IMR-90 (cell line): ENCODE data around the gene CPA4. TPM values are rescaled to one million over a fixed set of nuclear protein-coding genes. Genes with fewer than 3 reads are reported as not detected.

ENCODE experiments used
- ATAC-seq: fragments of 200-7000 bp; cut with Tn5 transposase; 2 replicates; pipeline ENCODE4 v1.9.1; 2020; ENCODE audit warnings: low read depth, mild to moderate bottlenecking, moderate library complexity
- BruUV-seq: library from RNA; stranded (reverse); fragments of 400-500 nt; replicated peaks from 2 replicates; lab custom pipeline; 2021; lab: Mats Ljungman, UMichigan
- CTCF ChIA-PET: fragments of 300-600 bp; formaldehyde crosslinking; extraction: SDS; loops from one replicate; lab custom pipeline; 2021; ENCODE audit warnings: antibody characterized with exemption; lab: Yijun Ruan, JAX
- POLR2A ChIA-PET: fragments of 300-600 bp; sonication (Branson Sonifier 250); formaldehyde crosslinking; loops from one replicate; lab custom pipeline; 2022; ENCODE audit warnings: antibody characterized with exemption; ENCODE audit not compliant: unreplicated experiment; lab: Charles Lee
- DNase-seq: peaks from one replicate; pipeline ENCODE4 v3.0.0; 2013
- H2AFZ ChIP-seq: replicated peaks from 2 replicates; pipeline ENCODE3; 2013; ENCODE audit warnings: low read length, mild to moderate bottlenecking; ENCODE audit not compliant: poor library complexity
- H2AK5ac ChIP-seq: 2 replicates; pipeline ENCODE4 v1.6.1; 2013; ENCODE audit warnings: low read depth, low read length, inconsistent platforms
- H2AK9ac ChIP-seq: replicated peaks from 2 replicates; pipeline ENCODE3; 2013; ENCODE audit warnings: mild to moderate bottlenecking, low read depth, low read length, moderate library complexity; ENCODE audit not compliant: poor library complexity
- H2BK120ac ChIP-seq: 2 replicates; pipeline ENCODE4 v1.6.1; 2013; ENCODE audit warnings: low read depth, low read length, inconsistent platforms
- H2BK15ac ChIP-seq: 3 replicates; pipeline ENCODE4 v1.6.1; 2013; ENCODE audit warnings: low read depth, low read length, inconsistent platforms
- H2BK20ac ChIP-seq: 2 replicates; pipeline ENCODE4 v1.6.1; 2013; ENCODE audit warnings: low read depth, mild to moderate bottlenecking, inconsistent platforms, low read length, moderate library complexity
- H2BK5ac ChIP-seq: 2 replicates; pipeline ENCODE4 v1.6.1; 2013; ENCODE audit warnings: mild to moderate bottlenecking, low read depth, low read length, inconsistent platforms; ENCODE audit not compliant: poor library complexity, severe bottlenecking
- H3K14ac ChIP-seq: replicated peaks from 2 replicates; pipeline ENCODE4 v1.6.1; 2013; ENCODE audit warnings: low read depth, low read length, inconsistent platforms
- H3K18ac ChIP-seq: 2 replicates; pipeline ENCODE4 v1.6.1; 2013; ENCODE audit warnings: low read depth, low read length, control low read depth
- H3K23ac ChIP-seq: 2 replicates; pipeline ENCODE4 v1.6.1; 2013; ENCODE audit warnings: low read depth, low read length, inconsistent platforms
- H3K27ac ChIP-seq: 2 replicates; pipeline ENCODE4 v1.5.1; 2013; ENCODE audit warnings: mild to moderate bottlenecking, control low read depth, low read length; ENCODE audit not compliant: insufficient read depth
- H3K27me3 ChIP-seq: 2 replicates; pipeline ENCODE4 v1.6.1; 2013; ENCODE audit warnings: low read length; ENCODE audit not compliant: control insufficient read depth, insufficient read depth
- H3K36me3 ChIP-seq: 2 replicates; pipeline ENCODE4 v1.6.1; 2013; ENCODE audit warnings: low read length, mixed read lengths; ENCODE audit not compliant: control insufficient read depth, insufficient read depth
- H3K4ac ChIP-seq: 2 replicates; pipeline ENCODE4 v1.6.1; 2013; ENCODE audit warnings: low read depth, low read length, inconsistent platforms
- H3K4me1 ChIP-seq: 2 replicates; pipeline ENCODE4 v1.6.1; 2013; ENCODE audit warnings: low read length, mixed read lengths; ENCODE audit not compliant: control insufficient read depth, insufficient read depth
- H3K4me2 ChIP-seq: 2 replicates; pipeline ENCODE4 v1.6.1; 2013; ENCODE audit warnings: low read depth, mild to moderate bottlenecking, control low read depth, low read length, moderate library complexity
- H3K4me3 ChIP-seq: 2 replicates; pipeline ENCODE4 v1.5.1; 2013; ENCODE audit warnings: low read depth, mild to moderate bottlenecking, control low read depth, low read length, moderate library complexity; ENCODE audit not compliant: insufficient read depth
- H3K56ac ChIP-seq: 2 replicates; pipeline ENCODE4 v1.6.1; 2013; ENCODE audit warnings: low read length, inconsistent platforms; ENCODE audit not compliant: insufficient read depth; ENCODE audit errors: extremely low read depth
- H3K79me1 ChIP-seq, 2 experiments: 2 replicates each; pipeline ENCODE4 v1.6.1; 2013; ENCODE audit warnings: low read length in 2 of 2, inconsistent platforms in 1 of 2, low read depth in 1 of 2
- H3K9ac ChIP-seq: 2 replicates; pipeline ENCODE4 v1.6.1; 2013; ENCODE audit warnings: low read depth, low read length, control low read depth
- H3K9me1 ChIP-seq: 2 replicates; pipeline ENCODE4 v1.6.1; 2013; ENCODE audit warnings: low read length, inconsistent platforms; ENCODE audit not compliant: insufficient read depth
- H3K9me3 ChIP-seq: 2 replicates; pipeline ENCODE4 v1.6.1; 2013; ENCODE audit warnings: low read length; ENCODE audit not compliant: control insufficient read depth, insufficient read depth
- H4K20me1 ChIP-seq: 2 replicates; pipeline ENCODE4 v1.6.1; 2013; ENCODE audit warnings: low read length, inconsistent platforms; ENCODE audit not compliant: insufficient read depth
- H4K5ac ChIP-seq: 2 replicates; pipeline ENCODE4 v1.6.1; 2013; ENCODE audit warnings: mild to moderate bottlenecking, low read depth, low read length, control low read depth
- H4K8ac ChIP-seq, 2 experiments: 2 replicates each; pipeline ENCODE4 v1.6.1; 2013; ENCODE audit warnings: low read depth in 2 of 2, low read length in 2 of 2, control low read depth in 1 of 2, inconsistent platforms in 1 of 2
- H4K91ac ChIP-seq: 2 replicates; pipeline ENCODE4 v1.6.1; 2013; ENCODE audit warnings: low read depth, low read length, inconsistent platforms; ENCODE audit not compliant: insufficient read depth
- CEBPB ChIP-seq: IDR thresholded peaks from 2 replicates; pipeline ENCODE4 v1.6.1; 2012; ENCODE audit warnings: low read depth, low read length, improper control_type of control experiment
- CHD1 ChIP-seq: IDR thresholded peaks from 2 replicates; pipeline ENCODE4 v1.6.1; 2012; ENCODE audit warnings: low read depth, low read length, improper control_type of control experiment
- FOS ChIP-seq: fragments of 150-350 bp; IDR thresholded peaks from 2 replicates; pipeline ENCODE4 v1.6.1; 2016; ENCODE audit warnings: low read depth, low read length
- MAZ ChIP-seq: IDR thresholded peaks from 2 replicates; pipeline ENCODE4 v1.6.1; 2012; ENCODE audit warnings: low read depth, mild to moderate bottlenecking, low read length, improper control_type of control experiment, moderate library complexity, borderline replicate concordance
- RAD21 ChIP-seq: IDR thresholded peaks from 2 replicates; pipeline ENCODE4 v1.6.1; 2012; ENCODE audit warnings: low read length, improper control_type of control experiment
- SMC3 ChIP-seq: fragments of 150-350 bp; IDR thresholded peaks from 2 replicates; pipeline ENCODE4 v1.6.1; 2016; ENCODE audit warnings: low read depth, mild to moderate bottlenecking, antibody characterized with exemption, low read length, moderate library complexity
- USF2 ChIP-seq: fragments of 150-350 bp; IDR thresholded peaks from 2 replicates; pipeline ENCODE4 v1.6.1; 2017; ENCODE audit warnings: mild to moderate bottlenecking, antibody characterized with exemption, low read length, low read depth
- WGBS, 2 experiments: methylation state at CpG; one replicate each; pipeline versions ENCODE4 v1.1.5 to v1.1.7; 2013; ENCODE audit warnings: missing lambda C conversion rate in 2 of 2; ENCODE audit not compliant: insufficient read length in 1 of 2; ENCODE audit errors: extremely low coverage in 2 of 2; 5-methylcytosine and 5-hydroxymethylcytosine counted together
- dilution Hi-C: fragments of 300-500 bp; cut with HindIII; formaldehyde crosslinking; loops from one replicate; pipeline ENCODE4 v1.14.3; 2018; ENCODE audit warnings: low sequenced_read_pairs; ENCODE audit not compliant: unreplicated experiment
- in situ Hi-C: fragments of 300-500 bp; cut with MboI; formaldehyde crosslinking; loops from 3 replicates; pipeline ENCODE4 v1.14.3; 2019; ENCODE audit warnings: low sequenced_read_pairs, inconsistent platforms, mixed read lengths
- intact Hi-C: fragments of 100-400 bp; cut with micrococcal nuclease; formaldehyde crosslinking; loops from 2 replicates; pipeline ENCODE4 v1.10.0; 2022
- polyA plus RNA-seq, 3 experiments: library from polyadenylated mRNA; depleted of rRNA; stranded (reverse); fragments of >200 nt; gene quantifications; 2 replicates each; pipeline ENCODE4 v1.2.3, GENCODE V29; 2012; ENCODE audit warnings: low replicate concordance in 1 of 3
- total RNA-seq: library from RNA; depleted of rRNA; stranded (reverse); fragments of >200 nt; gene quantifications from 2 replicates; pipeline ENCODE4 v1.2.3, GENCODE V29; 2012

Gene CPA4
- total and polyA plus RNA-seq, 2 of the 4 experiments (the other 2 are of a cell fraction), result 316 to 365 TPM

- WGBS, 2 experiments, result 93% methylated on average over 2 of the region's 4 CpGs; no CpG with 5 or more reads in 1 of the 2 experiments
- H3K4me3 ChIP-seq, result no peak overlapping the region
- H4K91ac ChIP-seq, result peak overlapping the region; percentile 93
- POLR2A ChIA-PET, result no interaction called here
- no peak for TF ChIP-seq FOS
- no peak for TF ChIP-seq RAD21
- TF ChIP-seq CEBPB, result no peak
- TF ChIP-seq CHD1, result no peak
- no peak for TF ChIP-seq USF2
- no peak for TF ChIP-seq SMC3
- no peak for TF ChIP-seq MAZ
- BruUV-seq, result no TSS peak
- H3K36me3 ChIP-seq, result no peaks in the 10 kb centered on the region
- peaks cover 0 to 7% of the 10 kb centered on the region in 2 experiments; a peak in 1 of 4 replicates for H3K79me1 ChIP-seq
- H2BK5ac ChIP-seq, result peak overlapping the region; percentile 96
- in situ Hi-C loops (no loop called here), intact Hi-C loops (no loop called here), dilution Hi-C loops (no loop called here)
- no peak for DNase-seq
- H3K56ac ChIP-seq, result peak overlapping the region; percentile 1; the same call in 1 of the 2 replicates
- peaks cover 36% of the 10 kb centered on the region for H3K9me1 ChIP-seq
- H2BK15ac ChIP-seq, result peak overlapping the region; percentile 90; the same call in 1 of the 3 replicates
- H3K27me3 ChIP-seq, result no peaks in the 10 kb centered on the region
- CTCF ChIA-PET, result no interaction called here
- H3K18ac ChIP-seq, result peak overlapping the region; percentile 86
- H3K9ac ChIP-seq, result no peak overlapping the region
- H4K20me1 ChIP-seq, result no peaks in the 10 kb centered on the region
- H4K8ac ChIP-seq, result peak overlapping the region; percentile 59 to 74
- peak overlapping the region; percentile 95 for H2AK5ac ChIP-seq
- H3K4ac ChIP-seq, result peak overlapping the region; percentile 92
- peak overlapping the region; percentile 81 for H4K5ac ChIP-seq
- H3K9me3 ChIP-seq, result peaks cover 4% of the 10 kb centered on the region
- peaks cover 36% of the 10 kb centered on the region for H3K4me1 ChIP-seq
- H3K4me2 ChIP-seq, result no peak overlapping the region
- H3K23ac ChIP-seq, result peak overlapping the region; percentile 49
- peak overlapping the region; percentile 95 for H3K14ac ChIP-seq
- H2AK9ac ChIP-seq, result peak overlapping the region; percentile 75
- ATAC-seq, result no peak
- peak overlapping the region; percentile 96 for H2BK20ac ChIP-seq
- H3K27ac ChIP-seq, result peak overlapping the region; percentile 61
- peak overlapping the region; percentile 26 for H2AFZ ChIP-seq
- H2BK120ac ChIP-seq, result peak overlapping the region; percentile 98
Observed at GRCh38 chr7:130364451-130364850, 71.5 kb downstream of the CPA4 start.
